AG04449 (cell line): Measurements from ENCODE around the gene MARCHF6.
A peak's percentile ranks its signal among the peaks of the same experiment; 100 is the strongest.

Experiments used
- CTCF ChIA-PET: fragments of 350-600 bp; formaldehyde crosslinking; extraction: SDS; loops from one replicate; lab custom pipeline; 2021; ENCODE audit warnings: antibody characterized with exemption; lab: Yijun Ruan, JAX
- POLR2A ChIA-PET: fragments of 400-600, 350-600 bp; formaldehyde crosslinking; extraction: SDS; loops from one replicate; lab custom pipeline; 2020; ENCODE audit warnings: antibody characterized with exemption, inconsistent platforms; lab: Yijun Ruan, JAX
- DNase-seq: peaks from one replicate; pipeline ENCODE4 v3.0.0-alpha.2; 2010; ENCODE audit warnings: low read depth, low spot score
- H3K4me3 ChIP-seq: 2 replicates; pipeline ENCODE4 v1.5.1; 2011; ENCODE audit warnings: low read depth, mild to moderate bottlenecking, control low read depth, low read length
- TF ChIP-seq, protein P1 (sequence below): IDR thresholded peaks from one replicate; pipeline ENCODE4 v1.5.1; 2011; ENCODE audit warnings: mild to moderate bottlenecking, moderate library complexity, low read length, control low read depth, inconsistent platforms; ENCODE audit not compliant: insufficient read depth; ENCODE audit errors: missing control alignments

The MARCHF6 gene

DNA sequence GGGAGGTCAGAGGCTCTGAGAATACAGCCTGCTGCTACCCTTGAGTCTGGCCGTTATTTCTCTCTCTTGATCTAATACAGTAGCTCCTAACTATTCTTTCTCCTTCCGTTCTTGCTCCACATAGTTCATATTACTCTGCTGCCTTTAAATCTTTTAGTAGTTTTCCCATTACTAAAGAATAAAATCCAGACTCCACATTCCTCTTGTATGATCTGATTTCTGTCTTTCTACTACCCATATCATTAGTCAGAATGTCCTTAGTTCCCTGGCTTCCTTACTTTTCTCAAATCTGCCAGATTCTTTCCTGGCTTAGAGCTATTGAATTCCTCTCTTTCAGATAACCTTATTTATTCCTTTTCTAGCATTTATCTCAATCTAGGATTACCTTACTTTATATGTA is 40.0 kb downstream of the MARCHF6 start:
- TF ChIP-seq, protein P1, sequence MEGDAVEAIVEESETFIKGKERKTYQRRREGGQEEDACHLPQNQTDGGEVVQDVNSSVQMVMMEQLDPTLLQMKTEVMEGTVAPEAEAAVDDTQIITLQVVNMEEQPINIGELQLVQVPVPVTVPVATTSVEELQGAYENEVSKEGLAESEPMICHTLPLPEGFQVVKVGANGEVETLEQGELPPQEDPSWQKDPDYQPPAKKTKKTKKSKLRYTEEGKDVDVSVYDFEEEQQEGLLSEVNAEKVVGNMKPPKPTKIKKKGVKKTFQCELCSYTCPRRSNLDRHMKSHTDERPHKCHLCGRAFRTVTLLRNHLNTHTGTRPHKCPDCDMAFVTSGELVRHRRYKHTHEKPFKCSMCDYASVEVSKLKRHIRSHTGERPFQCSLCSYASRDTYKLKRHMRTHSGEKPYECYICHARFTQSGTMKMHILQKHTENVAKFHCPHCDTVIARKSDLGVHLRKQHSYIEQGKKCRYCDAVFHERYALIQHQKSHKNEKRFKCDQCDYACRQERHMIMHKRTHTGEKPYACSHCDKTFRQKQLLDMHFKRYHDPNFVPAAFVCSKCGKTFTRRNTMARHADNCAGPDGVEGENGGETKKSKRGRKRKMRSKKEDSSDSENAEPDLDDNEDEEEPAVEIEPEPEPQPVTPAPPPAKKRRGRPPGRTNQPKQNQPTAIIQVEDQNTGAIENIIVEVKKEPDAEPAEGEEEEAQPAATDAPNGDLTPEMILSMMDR: no peak
- no peak overlapping the region for H3K4me3 ChIP-seq
- peak; percentile 36 for DNase-seq
- POLR2A ChIA-PET: interaction anchor here (0.8 to 1.0 kb wide), 2 partner anchors 14 to 40 kb away, joined by 3 read pairs; partner anchors contain the start of gene MARCHF6
- CTCF ChIA-PET: interaction anchor here (1.0 to 1.6 kb wide), 3 partner anchors 36 to 110 kb away, joined by 3 to 12 read pairs (median 6); no protein-coding TSS in a partner anchor

DNA sequence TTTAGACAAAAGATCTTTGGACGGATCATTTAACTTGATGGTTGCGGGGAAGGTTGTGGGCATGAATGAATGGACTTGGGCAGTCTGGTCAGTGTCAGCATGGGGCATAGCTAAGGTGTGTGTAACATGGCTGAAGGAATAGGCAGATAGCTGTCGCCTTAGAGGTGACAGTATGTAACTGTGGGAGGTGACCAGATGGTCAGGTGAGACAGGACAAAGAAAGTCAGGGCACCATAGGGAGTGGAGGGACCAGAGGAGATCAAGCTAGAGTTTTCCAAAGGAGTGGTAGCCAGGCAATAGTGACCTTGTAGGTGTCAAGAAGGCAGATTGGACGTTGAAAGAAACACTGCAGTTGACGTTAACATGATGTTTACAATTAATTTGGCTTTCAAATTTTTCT is 43.1 kb downstream of the MARCHF6 start:
- DNase-seq: no peak
- ChIA-PET POLR2A (no interaction called here), CTCF (interaction anchor here (1.0 to 2.8 kb wide), 5 partner anchors 9 to 113 kb away, joined by 3 to 13 read pairs (median 5); no protein-coding TSS in a partner anchor)
- no peak overlapping the region for H3K4me3 ChIP-seq
- TF ChIP-seq, protein P1: no peak

DNA sequence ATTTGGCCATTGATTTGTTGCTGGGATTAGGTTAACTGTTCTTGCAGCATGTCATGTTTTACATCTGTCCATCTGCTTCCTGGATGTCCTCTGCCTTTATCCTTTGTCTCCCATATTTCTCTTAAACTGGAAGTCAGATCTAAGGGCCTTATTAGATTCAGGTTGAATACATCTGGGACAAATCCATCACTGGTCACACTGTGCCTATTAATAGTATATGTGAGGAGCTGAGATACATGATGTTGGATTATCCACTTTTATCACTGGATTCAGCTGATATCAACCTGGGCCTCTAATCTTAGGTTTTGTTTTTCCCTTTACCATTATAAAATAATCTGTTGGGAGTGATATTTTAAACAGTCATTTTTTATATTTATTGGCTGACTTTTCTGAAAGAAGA is 46.3 kb downstream of the MARCHF6 start:
- TF ChIP-seq, protein P1: no peak
- POLR2A ChIA-PET: no interaction called here
- no peak overlapping the region for H3K4me3 ChIP-seq
- CTCF ChIA-PET: interaction anchor here (0.9 kb wide), 1 partner anchor 32 kb away, joined by 3 read pairs; no protein-coding TSS in a partner anchor
- DNase-seq: no peak

DNA sequence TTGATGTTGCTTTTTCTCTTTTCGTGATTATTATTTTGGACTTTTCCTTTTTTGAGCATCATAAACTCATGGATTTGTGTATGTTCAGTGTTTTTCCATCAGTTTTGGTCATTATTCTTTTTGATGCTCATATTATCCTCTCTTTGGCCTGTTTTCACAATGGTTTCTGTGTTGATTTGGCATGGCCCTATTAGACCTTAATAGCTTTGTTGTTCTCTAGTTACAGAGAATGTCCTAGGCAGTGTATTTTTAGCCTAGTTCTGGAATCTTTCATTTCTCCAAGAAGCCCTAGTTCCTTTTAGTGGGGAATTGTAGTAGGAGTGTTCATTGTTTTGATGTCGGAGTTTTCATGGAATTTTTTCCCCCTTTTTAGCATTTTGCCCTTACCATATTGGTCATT is 46.9 kb downstream of the MARCHF6 start:
- POLR2A ChIA-PET: no interaction called here
- TF ChIP-seq, protein P1: no peak
- no peak overlapping the region for H3K4me3 ChIP-seq
- DNase-seq: no peak
- CTCF ChIA-PET: interaction anchor here (0.9 kb wide), 1 partner anchor 33 kb away, joined by 3 read pairs; no protein-coding TSS in a partner anchor

DNA sequence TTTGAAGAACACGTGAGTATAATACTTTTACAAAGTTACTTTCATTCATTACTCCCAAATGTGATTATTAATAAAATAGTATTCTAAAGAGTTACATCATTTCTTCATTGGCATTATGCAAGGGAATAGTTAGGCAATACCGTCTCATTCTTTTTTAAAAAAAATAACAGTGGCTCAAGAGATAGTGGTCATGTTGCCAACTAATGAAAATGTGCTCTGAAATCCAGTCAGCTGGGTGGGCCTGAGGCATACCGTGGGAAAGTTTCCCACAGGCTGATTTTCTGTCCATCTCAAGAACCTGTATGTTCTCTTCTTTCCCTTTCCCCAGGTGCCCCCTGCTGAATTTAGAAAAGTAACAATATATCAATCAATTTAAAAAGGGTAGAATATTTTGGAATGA is 47.3 kb downstream of the MARCHF6 start:
- DNase-seq: no peak
- H3K4me3 ChIP-seq: no peak overlapping the region
- ChIA-PET POLR2A (no interaction called here), CTCF (interaction anchor here (1.3 kb wide), 1 partner anchor 117 kb away, joined by 6 read pairs; no protein-coding TSS in a partner anchor)
- TF ChIP-seq, protein P1: no peak

DNA sequence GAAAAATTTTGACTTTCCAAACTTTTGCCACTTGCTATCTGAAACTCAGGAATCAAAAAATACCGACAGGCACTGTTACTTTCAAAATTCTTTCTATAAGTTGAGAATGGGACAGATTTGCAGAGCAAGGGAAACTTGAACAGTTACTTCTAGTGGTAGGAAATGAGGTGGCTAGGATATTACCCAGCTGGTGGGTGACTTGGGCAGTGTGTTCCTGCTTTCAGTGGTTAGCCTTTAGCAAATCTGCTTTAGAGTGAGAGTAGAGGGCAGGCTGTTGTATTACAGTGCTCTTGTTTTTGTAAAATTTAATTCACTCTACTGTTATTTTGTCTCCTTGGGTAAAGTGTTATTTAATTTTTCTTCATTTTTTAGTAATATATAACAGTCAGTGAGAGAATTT is 48.0 kb downstream of the MARCHF6 start:
- TF ChIP-seq, protein P1: no peak
- CTCF ChIA-PET: interaction anchor here (1.3 kb wide), 1 partner anchor 118 kb away, joined by 6 read pairs; no protein-coding TSS in a partner anchor
- POLR2A ChIA-PET: no interaction called here
- no peak for DNase-seq
- no peak overlapping the region for H3K4me3 ChIP-seq
